DMS153 (cell line): ENCODE measurements around the gene GRK4.
"Not testable (repeated sequence)": the region's sequence is repeated elsewhere in the genome, so short reads cannot be mapped to it uniquely, and the experiment has no call there.

ENCODE experiments used
- DNase-seq: peaks from one replicate; lab custom pipeline; 2025; lab: John Stamatoyannopoulos, UW

GRK4 gene

DNA sequence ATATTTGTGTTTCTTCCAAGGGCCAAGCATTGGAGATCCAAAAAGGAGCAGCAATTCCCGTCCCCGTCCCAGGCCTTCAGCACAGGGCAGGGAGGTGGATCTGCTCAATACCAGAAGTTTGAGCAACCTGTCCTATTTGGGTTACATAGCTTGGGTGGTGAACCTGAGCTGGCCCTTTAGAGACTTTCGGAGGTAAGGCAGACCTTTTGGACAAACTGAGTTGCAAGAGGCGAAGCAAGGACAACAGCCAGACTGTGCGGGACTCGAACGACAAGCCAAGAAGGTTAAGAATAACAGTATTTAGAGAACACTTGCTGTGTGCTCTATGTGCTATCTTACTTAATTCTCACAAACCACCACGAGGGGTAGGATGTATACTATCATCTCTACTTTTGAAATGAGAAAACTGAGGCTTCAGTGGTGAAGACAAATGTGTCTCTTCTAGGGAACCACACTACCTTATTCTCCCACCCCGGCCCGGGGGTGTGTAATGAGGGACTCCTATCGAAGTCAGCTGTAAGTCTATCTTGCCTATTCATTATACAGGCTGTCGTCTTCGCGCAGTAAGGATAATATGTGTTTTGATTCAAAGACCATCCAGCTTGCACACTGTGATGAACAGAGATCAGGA, 1.4 kb upstream of the GRK4 start:
- no peak for DNase-seq

DNA sequence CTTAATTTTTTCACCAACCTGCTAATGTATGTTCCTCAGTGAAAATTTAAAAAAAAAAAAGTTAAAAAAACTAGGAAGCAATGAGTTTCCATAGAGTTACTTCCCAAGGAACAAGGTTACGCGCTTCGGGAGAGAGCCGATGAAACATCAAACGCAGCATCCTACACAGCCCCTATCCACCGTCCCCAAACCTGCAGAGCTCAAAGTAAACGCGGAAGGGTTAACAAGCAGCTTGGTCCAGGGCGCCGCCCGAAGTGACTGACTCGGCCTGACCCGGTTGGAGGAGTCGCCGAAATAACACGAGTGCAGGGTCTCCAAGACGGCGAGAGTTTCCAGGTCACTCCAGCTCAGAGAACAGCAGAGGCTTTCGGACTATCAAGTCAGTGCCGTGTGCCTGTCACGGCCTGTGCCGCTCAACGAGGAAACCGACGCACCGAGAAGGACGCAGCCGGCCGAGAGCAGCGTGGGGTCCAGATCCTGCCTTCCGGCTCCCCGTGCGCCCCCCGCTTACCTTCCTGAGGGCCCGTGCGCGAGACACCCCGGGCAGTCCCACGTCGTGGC, 677 bp upstream of the GRK4 start:
- no peak for DNase-seq

DNA sequence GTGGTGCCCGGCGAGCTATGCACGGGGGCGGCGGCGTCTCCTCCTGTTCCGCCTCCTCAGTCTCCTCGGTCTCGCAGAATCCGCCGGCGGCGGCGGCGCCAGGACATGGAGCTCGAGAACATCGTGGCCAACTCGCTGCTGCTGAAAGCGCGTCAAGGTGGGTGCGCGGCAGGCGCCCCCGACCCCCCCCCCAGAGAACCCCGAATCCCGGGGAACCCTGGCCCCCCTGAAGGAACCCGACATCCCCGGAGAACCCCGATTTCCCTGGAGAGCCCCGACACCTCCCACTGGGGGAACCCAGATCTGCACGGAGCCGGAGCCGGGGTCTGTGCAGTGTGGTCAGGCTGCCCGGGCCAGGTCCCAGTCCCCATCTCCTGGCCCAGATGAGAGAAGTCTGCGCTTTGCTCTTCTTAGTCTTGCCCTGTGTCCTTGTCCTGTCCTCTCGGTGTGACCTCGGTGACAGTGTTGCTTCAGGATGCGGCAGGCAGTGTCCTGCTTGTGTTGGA, 648 bp downstream of the GRK4 start:
- DNase-seq: no peak

DNA sequence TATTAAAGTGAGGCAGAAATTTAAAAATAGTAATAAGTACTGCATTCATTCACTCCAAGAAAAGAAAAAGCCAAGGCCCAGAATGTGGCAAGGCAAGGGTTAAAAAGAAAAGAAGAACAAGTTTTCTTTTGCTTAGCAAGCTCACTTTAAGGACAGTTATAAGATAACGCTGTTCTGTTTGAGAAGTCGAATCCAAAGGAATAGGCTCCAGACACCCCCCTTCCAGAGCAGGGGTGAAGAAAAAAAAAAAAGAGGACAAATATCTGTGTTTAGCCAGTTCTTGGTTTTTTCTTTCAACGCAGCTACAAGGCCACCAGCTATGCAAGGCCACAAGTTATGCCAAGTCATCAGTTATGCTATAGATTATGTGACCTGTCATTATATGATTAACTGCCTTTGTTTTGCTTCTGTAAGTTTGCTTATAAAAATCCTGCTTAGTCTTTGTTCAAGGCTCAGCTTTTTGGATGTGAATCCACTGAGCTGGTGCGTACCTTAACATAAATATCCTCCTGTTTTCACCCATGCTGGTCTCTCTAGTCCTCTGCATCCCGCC, 1.4 kb downstream of the GRK4 start:
- DNase-seq: no peak

DNA sequence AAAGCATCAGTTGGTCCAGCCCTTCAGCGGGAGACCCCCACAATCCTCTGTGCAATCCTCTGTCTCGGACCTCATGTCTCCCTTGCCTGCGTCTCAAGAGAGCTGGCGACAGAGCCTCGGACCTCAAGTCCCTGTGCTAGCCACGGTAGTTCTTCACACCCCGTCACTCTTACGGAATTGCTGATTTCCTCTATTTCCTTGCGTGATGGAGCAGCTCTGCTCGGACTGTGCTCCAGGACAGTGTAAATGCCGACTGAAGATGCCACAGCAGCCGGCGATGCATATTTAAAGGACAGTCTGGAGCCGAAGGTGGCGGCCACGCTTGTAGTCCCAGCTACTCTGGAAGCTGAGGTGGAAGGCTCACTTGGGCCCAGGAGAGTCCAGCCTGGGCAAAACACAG, 1.9 kb downstream of the GRK4 start:
- no peak for DNase-seq

DNA sequence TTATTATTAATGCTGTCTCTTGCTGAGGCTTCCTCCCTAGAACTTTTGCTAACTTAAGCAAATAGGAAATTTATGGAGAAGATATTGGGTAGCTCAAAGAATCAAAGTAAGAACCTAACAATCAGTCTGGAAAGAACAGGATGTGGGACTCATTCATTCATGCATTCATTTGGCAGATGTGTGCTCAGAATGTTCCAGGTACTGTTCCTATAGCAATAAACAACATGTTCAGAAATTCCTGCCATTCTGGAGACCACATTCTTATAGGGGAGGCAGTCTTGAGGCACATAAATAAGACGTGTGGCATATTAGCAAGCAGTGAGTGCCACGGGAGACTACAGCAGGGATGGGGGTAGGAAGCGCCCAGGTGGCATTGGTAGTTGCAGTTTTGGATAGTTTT, 5.0 kb downstream of the GRK4 start:
- DNase-seq: no peak

DNA sequence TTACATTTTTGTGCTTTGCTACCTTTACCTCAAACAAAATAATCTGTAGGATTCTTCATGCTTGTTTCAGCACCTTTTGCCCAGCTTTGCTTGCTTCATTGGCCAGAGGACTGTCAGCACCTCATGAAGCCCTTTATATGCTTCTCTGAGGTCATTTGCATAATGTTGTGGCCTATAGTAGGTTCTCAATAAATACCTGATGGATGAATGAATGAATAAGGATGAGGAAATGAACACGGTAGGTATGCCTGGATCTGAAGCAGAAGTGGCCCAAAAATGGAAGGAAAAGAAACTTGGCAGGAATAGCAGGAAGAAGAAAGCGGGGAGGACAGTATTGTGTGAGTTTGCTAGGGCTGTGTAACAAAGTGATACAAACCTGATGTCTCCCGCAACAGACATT, 7.9 kb downstream of the GRK4 start:
- no peak for DNase-seq

DNA sequence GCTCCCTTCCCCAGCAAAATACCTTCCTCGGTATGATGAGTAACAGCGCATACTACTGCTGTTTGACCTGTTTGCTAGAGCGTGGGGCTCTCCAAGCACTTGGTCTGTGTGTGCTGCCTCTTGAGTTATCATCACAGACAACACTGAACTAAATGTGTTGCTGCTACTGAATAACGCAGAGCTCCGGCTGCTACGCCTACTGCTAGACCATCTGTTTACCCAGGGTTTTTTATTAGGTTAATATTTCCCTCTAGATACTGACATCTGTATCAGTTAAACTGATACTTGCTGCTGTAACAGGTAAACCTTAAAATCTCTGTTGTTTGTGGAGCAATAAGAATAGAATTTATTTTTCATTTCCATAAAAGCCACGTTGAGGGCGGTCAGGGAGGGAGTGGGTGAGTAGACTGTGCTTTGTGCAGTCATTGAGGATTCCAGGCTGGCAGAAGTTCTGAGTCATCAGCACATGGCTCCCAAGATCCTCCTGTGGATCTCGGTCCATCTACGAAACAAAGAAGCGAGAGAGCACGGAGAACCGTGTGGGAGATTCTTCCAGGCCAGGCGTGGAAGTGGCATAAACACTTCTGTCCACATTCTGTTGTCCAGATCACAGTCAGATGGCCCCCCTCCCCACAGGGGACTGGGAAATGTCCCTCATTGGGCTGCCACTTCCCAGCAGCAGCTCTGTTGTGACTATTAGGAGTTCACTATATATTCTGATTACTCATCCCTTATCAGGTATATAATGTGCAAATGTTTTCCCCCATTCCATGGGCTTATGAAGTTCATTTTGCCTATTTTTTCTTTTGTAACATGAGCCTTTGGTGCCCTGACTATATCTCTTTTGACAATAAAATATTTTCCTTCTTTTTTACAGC, 14.1 kb downstream of the GRK4 start:
- DNase-seq: no peak

DNA sequence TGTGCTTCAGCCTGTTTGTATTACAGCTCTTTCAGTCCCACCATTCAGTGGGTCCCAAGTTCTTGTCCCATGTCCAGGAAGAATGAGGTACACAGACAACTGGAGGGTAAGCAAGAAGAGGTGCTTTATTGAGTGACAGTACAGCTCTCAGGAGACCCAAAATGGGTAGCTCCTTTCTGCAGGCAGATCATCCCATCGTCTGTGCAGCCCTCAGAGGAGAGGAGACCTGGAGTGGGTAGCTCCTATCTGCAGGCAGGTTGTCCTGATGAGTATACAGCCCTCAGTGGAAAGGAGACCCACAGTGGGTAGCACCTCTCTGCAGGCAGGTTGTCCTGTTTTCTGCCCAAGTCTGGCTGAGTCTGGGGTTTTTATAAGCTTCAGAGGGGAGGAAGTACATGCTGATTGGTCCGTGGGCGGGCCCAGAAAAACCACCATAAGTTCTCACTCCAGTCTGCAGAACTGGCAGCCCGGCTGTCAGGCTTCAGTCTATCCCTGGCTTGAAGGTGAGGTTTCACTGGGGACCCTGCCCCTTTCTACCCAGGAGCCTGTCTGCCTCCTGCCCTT, 18.0 kb downstream of the GRK4 start:
- DNase-seq: no peak

DNA sequence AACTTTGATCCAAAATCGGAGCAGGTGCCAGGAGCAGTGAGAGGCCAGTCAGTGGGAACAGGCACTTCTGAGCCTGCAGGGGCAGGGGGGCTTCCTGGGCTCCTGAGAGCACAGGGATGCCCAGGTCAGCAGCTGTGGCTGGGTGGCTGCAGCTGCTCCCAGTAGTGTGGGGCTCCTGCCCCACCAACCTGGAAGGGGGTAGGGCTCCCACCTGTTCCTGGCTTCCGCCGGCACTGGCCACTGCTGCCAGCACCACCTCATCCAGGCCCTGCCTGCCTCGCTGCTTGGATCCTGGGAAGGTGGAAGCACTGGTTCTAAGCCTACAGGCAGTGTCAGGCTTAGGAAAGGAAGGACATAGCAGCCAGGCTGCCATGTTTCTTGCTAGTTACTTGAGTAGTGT, 18.6 kb downstream of the GRK4 start:
- DNase-seq: no peak

DNA sequence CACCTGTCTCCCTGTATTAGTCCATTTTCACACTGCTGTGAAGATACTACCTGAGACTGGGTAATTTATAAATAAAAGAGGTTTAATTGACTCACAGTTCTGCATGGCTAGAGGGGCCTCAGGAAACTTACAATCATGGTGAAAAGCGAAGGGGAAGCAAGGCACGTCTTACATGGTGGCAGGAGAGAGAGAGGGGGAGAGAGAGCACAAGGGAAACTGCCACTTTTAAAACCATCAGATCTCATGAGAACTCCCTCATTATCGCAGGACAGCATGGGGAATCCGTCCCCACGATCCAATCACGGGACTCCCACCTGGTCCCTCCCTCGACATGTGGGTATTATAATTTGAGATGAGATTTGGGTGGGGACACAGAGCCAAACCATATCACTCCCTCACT, 20.3 kb downstream of the GRK4 start:
- not testable (repeated sequence) for DNase-seq

DNA sequence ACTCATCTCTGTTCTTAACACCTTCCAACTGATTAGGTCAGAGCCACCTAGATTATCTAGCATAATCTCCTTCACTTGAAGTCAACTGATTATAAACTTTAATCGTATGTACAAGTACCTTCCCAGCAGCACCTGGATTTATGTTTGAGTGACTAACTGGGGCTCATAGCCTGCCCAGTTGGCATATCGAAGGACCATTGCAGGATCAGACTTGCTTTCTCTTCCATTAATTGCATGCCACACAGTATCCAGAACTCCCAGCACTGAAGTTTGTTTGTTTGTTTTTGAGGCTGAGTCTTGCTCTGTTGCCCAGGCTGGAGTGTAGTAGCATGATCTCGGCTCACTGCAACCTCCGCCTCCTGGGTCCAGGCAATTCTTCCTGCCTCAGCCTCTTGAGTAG, 27.9 kb downstream of the GRK4 start:
- DNase-seq: no peak

DNA sequence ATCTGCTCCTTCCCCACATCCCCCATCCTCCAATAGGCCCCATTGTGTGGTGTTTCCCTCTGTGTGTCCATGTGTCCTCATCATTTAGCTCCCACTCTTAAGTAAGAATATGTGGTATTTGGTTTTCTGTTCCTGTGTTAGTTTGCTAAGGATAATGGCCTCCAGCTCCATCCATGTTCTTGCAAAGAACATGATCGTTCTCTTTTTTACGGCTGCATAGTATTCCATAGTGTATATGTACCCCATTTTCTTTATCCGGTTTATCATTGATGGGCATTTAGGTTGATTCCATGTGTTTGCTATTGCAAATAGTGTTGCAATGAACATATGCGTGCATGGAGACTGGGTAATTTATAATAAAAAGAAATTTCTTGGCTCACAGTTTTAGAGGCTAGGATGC, 31.5 kb downstream of the GRK4 start:
- DNase-seq: no peak

DNA sequence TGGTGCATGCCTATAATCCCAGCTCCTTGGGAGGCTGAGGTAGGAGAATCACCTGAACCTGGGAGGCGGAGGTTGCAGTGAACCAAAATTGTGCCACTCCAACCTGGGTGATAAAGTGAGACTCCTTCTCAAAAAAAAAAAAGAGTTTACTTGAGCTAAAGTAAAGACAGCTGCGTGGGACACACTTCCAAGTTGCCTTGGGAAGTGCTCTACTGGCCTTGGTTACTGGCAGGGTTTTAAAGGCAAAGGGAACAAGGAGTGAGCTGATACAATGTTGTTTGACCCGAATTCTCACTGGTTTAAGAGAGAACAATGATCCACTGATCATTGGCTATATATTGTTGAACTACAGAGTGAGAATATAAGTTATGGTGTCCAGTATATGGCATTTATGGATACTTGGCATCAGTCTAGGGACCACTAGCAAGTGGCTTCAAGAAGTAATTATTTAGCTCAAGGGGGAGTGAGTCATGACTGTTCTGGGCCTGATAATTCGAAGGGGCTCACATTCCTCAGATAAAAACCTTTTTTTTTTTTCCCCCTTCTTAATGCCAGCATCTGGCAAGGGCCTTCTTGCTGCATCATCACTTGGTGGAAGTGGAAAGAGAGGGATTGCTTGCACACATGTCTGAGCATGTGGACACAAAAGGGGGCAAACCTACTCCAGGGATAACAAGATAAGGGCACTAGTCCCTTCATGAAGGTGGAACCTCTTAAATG, 32.3 kb downstream of the GRK4 start:
- DNase-seq: no peak

DNA sequence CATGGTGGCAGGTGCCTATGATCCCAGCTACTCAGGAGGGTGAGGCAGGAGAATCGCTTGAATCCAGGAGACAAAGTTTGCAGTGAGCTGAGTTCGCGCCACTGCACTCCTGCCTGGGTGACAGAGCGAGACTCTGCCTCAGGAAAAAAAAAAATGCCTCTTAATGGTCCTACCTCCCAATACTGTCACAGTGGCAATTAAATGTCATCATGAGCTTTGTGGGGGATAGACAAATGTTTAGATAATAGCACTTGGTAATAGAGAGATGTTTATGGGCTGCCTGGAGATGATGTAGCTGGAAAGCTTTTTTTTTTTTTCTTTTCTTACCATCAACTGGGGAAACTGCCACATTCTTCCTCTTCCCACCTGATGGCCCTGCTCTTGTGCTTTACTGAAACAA, 33.0 kb downstream of the GRK4 start:
- DNase-seq: no peak

DNA sequence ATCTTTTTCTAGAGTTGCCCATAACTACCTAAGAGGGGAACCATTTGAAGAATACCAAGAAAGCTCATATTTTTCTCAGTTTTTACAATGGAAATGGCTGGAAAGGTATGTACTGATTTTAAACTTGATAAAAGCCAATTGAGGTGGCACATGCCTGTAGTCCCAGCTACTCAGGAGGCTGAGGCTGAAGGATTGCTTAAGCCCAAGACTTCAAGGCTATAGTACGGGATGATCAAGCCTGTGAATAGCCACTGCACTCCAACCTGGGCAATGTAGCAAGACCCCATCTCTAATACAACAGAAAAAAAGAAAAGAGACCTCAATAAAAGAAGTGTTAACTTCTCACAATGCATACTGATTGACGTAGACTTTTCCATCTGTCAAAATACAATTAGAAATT, 44.4 kb downstream of the GRK4 start:
- DNase-seq: no peak

DNA sequence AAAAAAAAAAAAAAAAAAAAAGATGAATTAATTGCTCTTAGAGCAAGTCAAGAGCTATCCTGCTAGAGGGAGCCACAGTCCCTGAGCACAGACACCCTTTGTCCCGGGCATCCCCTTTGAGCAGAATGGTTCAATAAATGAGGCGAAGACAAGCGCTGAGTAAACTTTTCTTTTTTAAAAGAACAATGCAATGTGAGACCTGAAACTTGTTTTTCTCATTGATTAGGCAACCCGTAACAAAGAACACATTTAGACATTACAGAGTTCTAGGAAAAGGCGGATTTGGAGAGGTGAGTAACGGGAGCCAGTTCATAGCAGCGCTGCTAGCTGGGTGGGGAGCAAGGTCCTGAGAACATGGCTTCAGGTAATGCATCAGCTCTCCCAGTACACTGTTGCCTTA, 46.1 kb downstream of the GRK4 start:
- DNase-seq: no peak

DNA sequence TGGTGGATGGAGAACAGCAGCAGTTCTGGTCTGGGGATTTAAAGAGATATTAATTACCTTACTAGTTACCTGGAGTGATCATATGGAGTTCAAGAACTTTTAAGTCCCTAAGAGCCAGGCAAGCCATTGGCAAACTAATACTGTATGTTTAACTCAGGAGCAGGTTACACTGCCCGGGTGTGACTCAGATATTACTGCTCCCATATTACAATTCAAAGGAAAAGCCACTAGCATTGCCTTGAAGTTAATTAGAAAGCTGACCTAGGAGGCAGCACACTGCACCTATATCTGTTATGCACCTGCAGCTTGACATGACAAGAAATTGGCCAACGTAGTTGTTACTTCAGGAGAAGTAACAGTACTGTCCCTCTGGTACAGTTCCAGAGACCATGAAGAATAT, 47.2 kb downstream of the GRK4 start:
- DNase-seq: no peak

DNA sequence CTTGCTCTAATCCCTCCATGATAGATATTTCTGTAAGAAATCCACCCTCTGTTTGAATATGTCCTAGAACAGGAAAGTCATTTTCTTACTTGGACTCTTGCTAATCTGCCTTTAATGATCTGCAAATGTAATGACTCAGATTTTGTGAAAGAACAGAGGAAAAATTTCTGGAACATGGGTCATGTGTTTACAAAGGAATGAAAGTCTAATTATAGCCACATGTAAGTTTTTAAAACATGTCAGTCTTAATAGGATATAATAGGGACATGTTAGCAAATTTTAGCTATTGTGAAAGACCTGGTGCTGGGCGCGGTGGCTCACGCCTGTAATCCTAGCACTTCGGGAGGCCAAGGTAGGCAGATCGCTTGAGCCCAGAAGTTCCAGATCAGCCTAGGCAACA, 47.6 kb downstream of the GRK4 start:
- DNase-seq: no peak

DNA sequence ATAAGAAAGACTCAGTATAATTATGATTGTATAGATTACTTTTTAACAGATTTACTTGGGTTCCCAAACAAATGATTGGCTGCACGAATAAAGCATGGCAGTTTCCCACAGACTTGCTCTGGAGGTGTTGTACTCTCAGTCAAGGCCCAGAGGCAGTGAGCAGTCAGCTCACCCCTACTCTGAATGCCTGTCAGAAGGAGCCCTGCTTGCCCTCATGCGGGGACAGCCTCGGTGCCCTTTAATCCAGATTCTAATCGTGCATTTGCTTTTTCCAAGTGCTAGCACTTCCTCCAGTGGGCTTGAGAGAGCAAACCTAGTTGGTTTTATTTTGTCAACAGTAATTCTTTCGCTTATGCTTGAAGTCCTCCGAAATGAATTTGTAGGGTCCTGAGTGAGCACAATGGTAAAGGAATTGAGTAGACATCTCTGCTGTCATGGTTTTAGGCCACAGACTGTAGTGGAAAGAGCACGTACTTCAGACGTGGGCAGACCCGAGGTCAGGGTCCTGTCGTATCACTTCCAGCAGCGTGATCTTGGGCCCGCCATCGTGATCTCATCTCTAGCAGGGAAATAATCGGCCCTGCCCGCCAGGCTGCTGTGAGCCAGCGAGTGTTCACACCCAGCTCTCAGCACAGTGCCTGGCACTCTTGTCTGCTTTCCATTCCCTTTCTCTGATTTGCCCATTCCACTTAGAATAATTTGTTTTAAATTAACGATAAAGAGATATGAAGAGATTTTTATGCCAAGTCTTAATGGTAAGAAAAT, 48.3 kb downstream of the GRK4 start:
- no peak for DNase-seq

DNA sequence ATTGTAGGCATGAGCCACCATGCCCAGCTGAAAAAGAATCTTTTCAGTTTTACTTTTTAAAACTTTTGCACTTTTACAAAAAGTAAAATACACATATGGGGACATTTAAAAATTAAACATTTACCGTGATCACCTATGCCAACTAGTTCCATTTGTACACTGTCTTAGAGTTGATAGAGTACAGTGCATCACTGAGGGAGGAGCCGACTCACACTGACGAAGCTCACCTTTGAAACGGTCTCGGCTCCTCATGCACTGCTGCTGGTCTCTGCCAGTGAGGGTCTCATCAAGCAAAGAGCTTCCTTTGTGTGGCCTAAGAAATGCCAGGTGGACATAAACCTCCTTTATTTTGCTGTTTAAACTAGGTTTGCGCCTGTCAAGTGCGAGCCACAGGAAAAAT, 50.0 kb downstream of the GRK4 start:
- DNase-seq: no peak
